Loucy (cell line): Measurements from ENCODE around the gene MICU1.
"Not testable (repeated sequence)": the region's sequence is repeated elsewhere in the genome, so short reads cannot be mapped to it uniquely, and the experiment has no call there.

Experiments
- H2AFZ ChIP-seq: fragments of 200-600 bp; sonication (generic); 2 replicates; pipeline ENCODE4 v1.6.0; 2016; ENCODE audit warnings: antibody characterized with exemption, mild to moderate bottlenecking, low read length, moderate library complexity
- H3F3A ChIP-seq: fragments of 200-600 bp; 2 replicates; pipeline ENCODE4 v1.6.0; 2016; ENCODE audit warnings: antibody characterized with exemption, low read depth, mild to moderate bottlenecking
- H3K27me3 ChIP-seq: fragments of 200-600 bp; sonication (generic); 2 replicates; pipeline ENCODE4 v1.6.1; 2014; ENCODE audit warnings: low read length, mild to moderate bottlenecking; ENCODE audit not compliant: insufficient read depth, poor library complexity, severe bottlenecking
- H3K36me3 ChIP-seq: fragments of 200-600 bp; sonication (generic); 2 replicates; pipeline ENCODE4 v1.6.1; 2016; ENCODE audit warnings: low read length; ENCODE audit not compliant: insufficient read depth
- H3K4me1 ChIP-seq: fragments of 200-600 bp; sonication (generic); 2 replicates; pipeline ENCODE4 v1.5.1; 2014; ENCODE audit warnings: low read length, mild to moderate bottlenecking; ENCODE audit not compliant: insufficient read depth, poor library complexity, severe bottlenecking
- H3K4me2 ChIP-seq: fragments of 200-600 bp; sonication (generic); 2 replicates; pipeline ENCODE4 v1.6.0; 2014; ENCODE audit warnings: antibody characterized with exemption, low read length, low read depth, mild to moderate bottlenecking; ENCODE audit not compliant: poor library complexity, severe bottlenecking
- H3K4me3 ChIP-seq: fragments of 200-600 bp; sonication (generic); 2 replicates; pipeline ENCODE4 v1.5.1; 2014; ENCODE audit warnings: low read length, mild to moderate bottlenecking, mixed read lengths; ENCODE audit not compliant: poor library complexity, severe bottlenecking
- H3K79me2 ChIP-seq: fragments of 200-600 bp; sonication (generic); 2 replicates; pipeline ENCODE4 v1.6.1; 2014; ENCODE audit warnings: low read length; ENCODE audit not compliant: insufficient read depth
- H3K9ac ChIP-seq: fragments of 200-600 bp; sonication (generic); 2 replicates; pipeline ENCODE4 v1.6.0; 2014; ENCODE audit warnings: mild to moderate bottlenecking, low read depth, low read length, moderate library complexity; ENCODE audit not compliant: poor library complexity, severe bottlenecking
- H3K9me2 ChIP-seq: fragments of 200-600 bp; sonication (generic); replicated peaks from 2 replicates; pipeline ENCODE4 v1.6.1; 2016; ENCODE audit warnings: low read depth, low read length, mixed read lengths
- H3K9me3 ChIP-seq: fragments of 200-600 bp; sonication (generic); 2 replicates; pipeline ENCODE4 v1.6.1; 2014; ENCODE audit warnings: mild to moderate bottlenecking, antibody characterized with exemption, low read length, low read depth; ENCODE audit not compliant: insufficient read depth
- H4K20me1 ChIP-seq: fragments of 200-600 bp; sonication (generic); 2 replicates; pipeline ENCODE4 v1.6.0; 2014; ENCODE audit warnings: antibody characterized with exemption, low read length, mild to moderate bottlenecking; ENCODE audit not compliant: insufficient read depth, poor library complexity, severe bottlenecking
- CTCF ChIP-seq: fragments of 200-600 bp; sonication (generic); conservative IDR thresholded peaks from 2 replicates; pipeline ENCODE4 v1.5.1; 2014; ENCODE audit warnings: mild to moderate bottlenecking, antibody characterized with exemption, low read length
- EZH2phosphoT487 ChIP-seq: fragments of 200-600 bp; IDR thresholded peaks from 2 replicates; pipeline ENCODE4 v1.6.1; 2018; ENCODE audit warnings: antibody characterized with exemption, mild to moderate bottlenecking, moderate library complexity, borderline replicate concordance

MICU1 gene

GRCh38 chr10:72477463-72477862 lies 148.4 kb downstream of the MICU1 start:
- Histone ChIP-seq H3K36me3 (peaks cover 13% of the 10 kb centered on the region; the same call in 1 of the 2 replicates), H2AFZ (no peak overlapping the region), H4K20me1 (no peaks in the 10 kb centered on the region), H3K9ac (no peak overlapping the region), H3F3A (no peaks in the 10 kb centered on the region), H3K9me2 (no peaks in the 10 kb centered on the region), H3K9me3 (no peaks in the 10 kb centered on the region), H3K4me2 (no peak overlapping the region), H3K27me3 (no peaks in the 10 kb centered on the region), H3K4me3 (no peak overlapping the region), H3K4me1 (no peaks in the 10 kb centered on the region), H3K79me2 (no peaks in the 10 kb centered on the region)
- TF ChIP-seq CTCF = no peak
- no peak for TF ChIP-seq EZH2phosphoT487

GRCh38 chr10:72472306-72472705 lies 153.6 kb downstream of the MICU1 start:
- no peak overlapping the region for H3K4me3 ChIP-seq
- H3K9me2 ChIP-seq = no peaks in the 10 kb centered on the region
- H3K4me1 ChIP-seq = no peaks in the 10 kb centered on the region
- TF ChIP-seq EZH2phosphoT487 (no peak), CTCF (no peak)
- no peaks in the 10 kb centered on the region for H4K20me1 ChIP-seq
- no peaks in the 10 kb centered on the region for H3F3A ChIP-seq
- no peaks in the 10 kb centered on the region for H3K27me3 ChIP-seq
- no peaks in the 10 kb centered on the region for H3K9me3 ChIP-seq
- H3K36me3 ChIP-seq = peaks cover 17% of the 10 kb centered on the region; the same call in 1 of the 2 replicates
- no peaks in the 10 kb centered on the region for H3K79me2 ChIP-seq
- no peak overlapping the region for H3K4me2 ChIP-seq
- no peak overlapping the region for H3K9ac ChIP-seq
- H2AFZ ChIP-seq = no peak overlapping the region

- Histone ChIP-seq H3K4me3 (no peak overlapping the region), H3K79me2 (no peaks in the 10 kb centered on the region), H3K4me1 (no peaks in the 10 kb centered on the region), H3K9me3 (no peaks in the 10 kb centered on the region), H4K20me1 (no peaks in the 10 kb centered on the region), H2AFZ (no peak overlapping the region), H3K9ac (no peak overlapping the region), H3F3A (no peaks in the 10 kb centered on the region), H3K4me2 (no peak overlapping the region), H3K27me3 (no peaks in the 10 kb centered on the region), H3K9me2 (no peaks in the 10 kb centered on the region), H3K36me3 (peaks cover 9% of the 10 kb centered on the region; the same call in 1 of the 2 replicates)
- TF ChIP-seq EZH2phosphoT487 = no peak
- no peak for TF ChIP-seq CTCF
These were observed 155.2 kb downstream of the MICU1 start for GRCh38 chr10:72470666-72471065.

- not testable (repeated sequence) for H3K4me2 ChIP-seq, H3K79me2 ChIP-seq, H3K9me2 ChIP-seq, H3K36me3 ChIP-seq, H3K4me3 ChIP-seq, H3K27me3 ChIP-seq, H3K4me1 ChIP-seq, H3F3A ChIP-seq, H3K9ac ChIP-seq, H4K20me1 ChIP-seq, H2AFZ ChIP-seq, H3K9me3 ChIP-seq
These were observed 158.8 kb downstream of the MICU1 start for GRCh38 chr10:72467064-72467463.
